GM18870 (cell line): ENCODE results near the gene PAQR9.

Source experiments
- ATAC-seq: cut with Tn5 transposase; IDR thresholded peaks from one replicate; pipeline ENCODE4 v1.9.1; 2021; ENCODE audit warnings: moderate library complexity; ENCODE audit not compliant: unreplicated experiment

PAQR9 gene

DNA sequence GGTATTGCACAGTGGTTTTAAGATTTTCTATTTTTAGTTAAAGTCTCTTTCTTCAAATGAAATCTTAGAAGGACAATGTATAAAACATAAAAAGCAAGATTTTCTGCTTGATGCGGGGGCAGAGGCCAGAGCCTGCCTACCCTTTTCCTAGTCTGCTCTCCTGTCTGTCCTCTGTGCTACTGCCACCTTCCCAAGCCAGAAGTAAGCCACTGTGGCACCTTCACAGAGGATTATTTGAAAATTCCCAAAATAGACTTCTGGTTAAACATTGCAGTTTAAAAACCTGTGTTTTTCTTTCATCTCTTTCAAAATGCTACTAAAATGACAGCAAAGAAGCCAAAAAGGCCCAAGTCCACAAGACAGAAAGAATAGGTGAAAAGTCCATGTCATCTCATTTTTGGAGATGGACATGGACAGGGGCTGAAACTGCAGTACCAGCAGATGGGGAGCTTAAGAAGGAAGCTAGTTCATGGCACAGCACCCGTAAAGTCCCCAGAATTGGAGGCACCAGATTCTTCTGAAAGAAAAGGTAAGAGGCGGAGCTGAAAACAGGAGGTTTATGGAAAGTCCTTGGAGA is 37.0 kb downstream of the PAQR9 start:
- ATAC-seq = no peak

DNA sequence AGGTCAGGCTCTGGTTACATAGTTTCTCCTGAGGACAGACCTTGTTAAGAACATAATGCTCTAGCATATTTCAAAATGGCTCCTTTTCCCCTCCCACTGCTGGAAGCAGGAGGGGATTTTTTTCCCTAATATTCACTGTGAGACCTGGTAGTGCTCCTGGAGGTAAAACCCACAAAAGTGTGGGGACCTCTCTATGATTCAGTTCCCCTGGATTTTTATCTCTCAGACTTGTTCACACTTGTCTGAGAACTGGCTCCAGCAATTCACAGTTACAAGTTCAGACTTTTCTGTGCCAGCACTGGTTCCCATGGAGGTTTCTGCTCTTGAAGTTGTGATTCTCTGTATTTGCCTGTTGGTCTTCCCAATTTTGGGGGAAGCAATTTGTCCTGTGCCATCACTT is 38.3 kb downstream of the PAQR9 start:
- ATAC-seq = no peak

DNA sequence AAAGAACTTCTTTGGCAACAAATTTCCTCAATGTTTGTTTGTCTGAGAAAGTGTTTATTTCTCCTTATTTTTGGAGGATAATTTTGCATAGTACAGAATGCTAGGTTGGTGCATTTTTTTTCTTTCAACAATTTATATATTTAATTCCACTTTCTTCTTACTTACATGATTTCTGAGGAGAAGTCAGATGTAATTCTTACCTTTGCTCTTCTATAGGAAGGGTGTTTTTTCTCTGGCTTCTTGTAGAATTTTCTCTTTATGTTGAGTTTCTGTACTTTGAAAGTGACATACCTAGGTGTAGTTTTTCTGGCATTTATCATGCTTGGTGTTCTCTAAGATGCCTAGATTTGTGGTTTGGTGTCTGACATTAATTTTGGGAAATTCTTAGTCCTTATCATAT is 39.8 kb downstream of the PAQR9 start:
- ATAC-seq = no peak

DNA sequence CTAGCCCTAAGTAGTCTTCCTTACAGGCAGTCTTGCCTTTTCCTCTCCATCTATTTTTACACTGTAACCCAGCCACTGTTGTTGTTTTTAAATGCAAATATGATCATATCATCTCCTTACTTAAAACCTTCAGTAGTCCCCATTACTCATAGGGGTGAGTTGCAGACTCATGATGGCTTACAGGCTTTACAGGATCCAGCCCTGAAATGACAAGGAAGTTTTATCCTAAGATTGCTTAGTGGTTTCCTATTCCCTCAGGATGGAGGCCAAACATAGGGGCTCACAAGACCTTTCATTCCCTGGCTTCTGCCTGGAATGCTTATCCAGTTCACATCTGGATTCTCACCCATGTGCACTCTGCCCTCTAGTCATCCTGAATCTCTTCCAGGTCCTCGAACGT is 46.9 kb downstream of the PAQR9 start:
- no peak for ATAC-seq

DNA sequence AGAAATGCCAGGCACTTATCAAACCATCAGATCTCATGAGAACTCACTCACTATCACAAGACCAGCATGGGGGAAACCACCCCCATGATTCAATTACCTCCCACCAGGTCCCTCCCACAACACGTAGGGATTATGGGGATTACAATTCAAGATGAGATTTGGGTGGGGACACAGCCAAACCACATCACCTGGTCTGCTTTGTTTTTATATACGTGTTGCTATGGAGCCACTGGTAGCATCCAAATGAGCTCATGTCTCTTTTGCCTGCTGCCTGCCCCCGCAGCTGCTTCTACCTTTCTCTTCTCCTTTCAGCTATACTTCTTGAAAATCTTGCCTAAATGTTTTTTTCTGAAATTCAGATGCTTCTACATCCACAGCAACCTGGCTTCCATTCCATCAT is 47.8 kb downstream of the PAQR9 start:
- ATAC-seq = no peak

DNA sequence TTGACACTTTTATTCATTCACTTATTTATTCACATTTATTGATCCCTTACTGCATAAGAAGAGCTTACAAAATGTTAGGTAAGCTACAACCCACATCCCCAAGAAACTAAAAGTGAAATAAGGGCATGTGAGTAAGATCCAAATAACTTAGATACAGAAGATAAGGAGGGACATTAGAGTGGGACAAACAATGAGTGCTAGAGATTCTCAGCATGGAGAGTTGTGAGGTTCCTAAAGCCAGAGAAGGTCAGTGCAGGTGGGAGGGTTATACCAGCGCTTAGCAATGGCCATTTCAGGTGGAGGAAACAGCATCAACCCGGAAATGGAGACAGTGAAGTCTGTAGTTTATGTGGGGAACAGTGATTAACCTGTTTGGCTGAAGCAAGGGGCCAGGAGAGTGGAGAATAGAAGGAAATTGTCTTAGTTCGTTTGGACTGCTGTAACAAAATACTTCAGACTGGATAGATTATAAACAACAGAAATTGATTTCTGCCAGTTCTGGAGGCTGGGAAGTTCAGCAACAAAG is 49.1 kb downstream of the PAQR9 start:
- ATAC-seq = no peak

DNA sequence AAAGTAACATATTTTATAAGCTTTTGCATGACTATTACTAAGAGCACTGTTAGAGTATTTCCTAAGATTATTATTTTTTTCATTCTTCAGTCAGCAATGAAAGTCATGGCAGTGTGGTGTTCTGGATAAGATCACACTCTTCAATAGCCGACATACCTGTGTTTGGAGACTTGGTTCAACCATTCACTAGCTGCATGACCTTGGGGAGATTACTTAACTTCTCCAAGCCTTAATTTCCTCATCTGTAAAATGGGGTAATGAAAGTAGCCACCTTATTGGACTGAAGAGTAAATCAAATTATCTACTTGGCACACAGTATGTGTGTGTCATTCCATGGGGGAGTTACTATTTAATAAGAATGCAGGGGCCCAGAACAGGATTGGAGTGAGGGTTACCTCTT is 50.0 kb downstream of the PAQR9 start:
- no peak for ATAC-seq

DNA sequence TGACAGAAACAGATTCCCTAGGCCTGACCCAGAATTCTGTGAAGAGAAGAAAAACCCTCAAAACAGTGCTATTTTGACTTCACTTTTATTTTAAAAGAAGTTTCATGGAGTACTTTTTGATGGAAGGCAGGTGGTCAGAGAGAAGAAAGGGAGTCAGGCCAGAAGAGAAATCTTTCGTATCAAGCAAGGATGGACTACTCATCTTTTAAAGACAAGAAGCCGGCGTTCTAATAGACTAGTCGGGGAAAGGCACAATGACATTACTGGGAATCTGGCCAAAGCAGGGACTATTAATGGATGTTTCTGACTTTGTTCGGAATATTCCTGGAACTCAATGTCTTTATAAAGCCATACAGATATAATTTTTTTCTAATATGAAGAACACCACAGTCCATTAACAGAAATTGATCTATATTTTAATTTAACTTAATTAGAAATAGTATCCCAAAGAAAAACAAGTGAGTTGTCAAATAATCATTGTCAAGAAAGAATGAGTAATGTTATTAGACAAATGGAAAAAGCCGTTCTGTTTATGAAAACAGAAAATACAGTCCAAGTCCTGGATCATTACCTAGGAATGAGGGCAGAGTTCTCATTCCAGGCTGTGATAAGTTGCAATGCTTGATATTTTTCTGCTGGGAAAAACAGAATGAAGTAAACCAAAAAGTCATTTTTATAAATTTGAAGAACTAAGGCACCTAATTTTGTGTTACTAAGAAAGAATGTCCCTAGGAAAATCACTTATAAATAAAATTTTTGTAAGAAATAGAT is 50.9 kb downstream of the PAQR9 start:
- ATAC-seq = no peak
